Endothelial cell of umbilical vein (primary cell): ENCODE data around the gene CEP85L. TPM values are rescaled to one million over a fixed set of nuclear protein-coding genes. Genes with fewer than 3 reads are reported as not detected.

Experiments
- BruUV-seq: library from RNA; stranded (reverse); fragments of 400-500 nt; replicated peaks from 2 replicates; lab custom pipeline; 2021; lab: Mats Ljungman, UMichigan
- CTCF ChIA-PET: fragments of 300-600, 350-600 bp; sonication (Branson Sonifier 250); formaldehyde crosslinking; loops from one replicate; lab custom pipeline; 2021; ENCODE audit warnings: antibody characterized with exemption, inconsistent platforms; lab: Charles Lee
- POLR2A ChIA-PET: fragments of 300-600, 350-600 bp; sonication (Branson Sonifier 250); formaldehyde crosslinking; loops from one replicate; lab custom pipeline; 2021; ENCODE audit warnings: antibody characterized with exemption, inconsistent platforms; lab: Charles Lee
- DNase-seq: peaks from one replicate; pipeline ENCODE4 v3.0.0-alpha.2; 2011; ENCODE audit warnings: low read depth, low spot score
- FAIRE-seq: peaks from 2 replicates; lab custom pipeline; 2011; peaks lifted over from hg19 to GRCh38; lab: Jason Lieb, UNC
- H2AFZ ChIP-seq: 2 replicates; pipeline ENCODE4 v1.6.0; 2012; ENCODE audit warnings: low read depth, low read length, control low read depth, inconsistent platforms
- H3K27ac ChIP-seq: 2 replicates; pipeline ENCODE4 v1.5.1; 2011; ENCODE audit warnings: low read depth, mild to moderate bottlenecking, control low read depth, low read length, moderate library complexity; ENCODE audit not compliant: insufficient read depth
- H3K27me3 ChIP-seq, 2 experiments: 2 replicates each; pipeline versions ENCODE4 v1.6.0 to v1.6.1; 2011; ENCODE audit warnings: low read length in 2 of 2, mixed read lengths in 1 of 2; ENCODE audit not compliant: control insufficient read depth in 2 of 2, insufficient read depth in 2 of 2
- H3K36me3 ChIP-seq, 2 experiments: 2 replicates in 1 of 2; 3 replicates in 1 of 2; pipeline ENCODE4 v1.5.1; 2011; ENCODE audit warnings: low read length in 2 of 2, mild to moderate bottlenecking in 1 of 2, moderate library complexity in 1 of 2; ENCODE audit not compliant: control insufficient read depth in 2 of 2, insufficient read depth in 2 of 2; ENCODE audit errors: extremely low read depth in 1 of 2
- H3K4me1 ChIP-seq: 3 replicates; pipeline ENCODE4 v1.5.1; 2011; ENCODE audit warnings: mild to moderate bottlenecking, low read length; ENCODE audit not compliant: control insufficient read depth, insufficient read depth; ENCODE audit errors: extremely low read depth
- H3K4me2 ChIP-seq: 2 replicates; pipeline ENCODE4 v1.6.1; 2011; ENCODE audit warnings: low read length, control low read depth, mixed read lengths; ENCODE audit not compliant: insufficient read depth
- H3K4me3 ChIP-seq, 3 experiments: fragments of 200-600 bp in 1 of 3; sonication (generic), shearing (Covaris generic) in 1 of 3; replicated peaks in 1 of 3; 2 replicates each; pipeline ENCODE4 v1.5.1; 2011 to 2016; ENCODE audit warnings: control low read depth in 3 of 3, low read length in 3 of 3, mild to moderate bottlenecking in 2 of 3, inconsistent platforms in 1 of 3, low read depth in 1 of 3, moderate library complexity in 1 of 3; ENCODE audit not compliant: insufficient read depth in 1 of 3
- H3K79me2 ChIP-seq: 2 replicates; pipeline ENCODE4 v1.6.0; 2012; ENCODE audit warnings: low read length, inconsistent platforms; ENCODE audit not compliant: control insufficient read depth, insufficient read depth
- H3K9ac ChIP-seq: replicated peaks from 2 replicates; pipeline ENCODE3; 2011; ENCODE audit warnings: low read length, control low read depth; ENCODE audit not compliant: insufficient read depth; ENCODE audit errors: extremely low read depth
- H3K9me1 ChIP-seq: replicated peaks from 3 replicates; pipeline ENCODE4 v1.6.0; 2011; ENCODE audit warnings: mild to moderate bottlenecking, low read length; ENCODE audit not compliant: control insufficient read depth, insufficient read depth; ENCODE audit errors: extremely low read depth
- H3K9me3 ChIP-seq: replicated peaks from 2 replicates; pipeline ENCODE4 v1.5.1; 2012; ENCODE audit warnings: low read length, inconsistent platforms; ENCODE audit not compliant: control insufficient read depth, insufficient read depth
- H4K20me1 ChIP-seq: replicated peaks from 2 replicates; pipeline ENCODE3; 2011; ENCODE audit warnings: mild to moderate bottlenecking, low read length; ENCODE audit not compliant: control insufficient read depth, insufficient read depth; ENCODE audit errors: extremely low read depth
- EZH2 ChIP-seq: IDR thresholded peaks from 2 replicates; pipeline ENCODE4 v1.6.1; 2012; ENCODE audit warnings: borderline replicate concordance, low read depth, mild to moderate bottlenecking, moderate library complexity, low read length, inconsistent platforms; ENCODE audit not compliant: severe bottlenecking
- FOS ChIP-seq: IDR thresholded peaks from 2 replicates; pipeline ENCODE4 v1.6.1; 2011; ENCODE audit warnings: mild to moderate bottlenecking, low read length, moderate library complexity, borderline replicate concordance; ENCODE audit not compliant: insufficient read depth
- GATA2 ChIP-seq: IDR thresholded peaks from 2 replicates; pipeline ENCODE4 v1.7.0; 2011; ENCODE audit warnings: low read depth, mild to moderate bottlenecking, moderate library complexity, mixed read lengths, low read length; ENCODE audit not compliant: insufficient read length, insufficient read depth
- JUN ChIP-seq: IDR thresholded peaks from 2 replicates; pipeline ENCODE4 v1.6.1; 2011; ENCODE audit warnings: borderline replicate concordance, low read depth; ENCODE audit not compliant: insufficient read length, insufficient read depth
- MAX ChIP-seq: IDR thresholded peaks from 2 replicates; pipeline ENCODE4 v1.6.1; 2011; ENCODE audit not compliant: insufficient read depth, insufficient read length
- MYC ChIP-seq: IDR thresholded peaks from one replicate; pipeline ENCODE4 v1.6.1; 2011; ENCODE audit warnings: mild to moderate bottlenecking, low read depth, low read length
- POLR2A ChIP-seq: IDR thresholded peaks from 2 replicates; pipeline ENCODE4 v1.6.1; 2012; ENCODE audit warnings: low read depth, mild to moderate bottlenecking, control low read depth, low read length
- POLR2AphosphoS5 ChIP-seq: IDR thresholded peaks from 2 replicates; pipeline ENCODE4 v1.6.1; 2012; ENCODE audit warnings: low read depth, mild to moderate bottlenecking, control low read depth, low read length, moderate library complexity; ENCODE audit not compliant: insufficient read depth
- dilution Hi-C: fragments of 300-500 bp; cut with MboI; formaldehyde crosslinking; loops from one replicate; pipeline ENCODE4 v1.15.0; 2019; ENCODE audit warnings: low sequenced_read_pairs; ENCODE audit not compliant: extremely low pct_ligation_motif_present
- intact Hi-C: fragments of 100-400 bp; cut with micrococcal nuclease; formaldehyde crosslinking; loops from one replicate; pipeline ENCODE4 v1.10.0; 2022
- polyA plus RNA-seq, 4 experiments: library from polyadenylated mRNA; depleted of rRNA in 3 of 4; stranded (reverse) in 3 of 4; unstranded in 1 of 4; fragments of >200 nt; gene quantifications; 2 replicates each; pipeline versions ENCODE4 v1.2.1 to v1.2.3, GENCODE V29; 2011 to 2012; ENCODE audit warnings: missing spikeins in 1 of 4
- total RNA-seq: library from RNA; stranded (reverse); gene quantifications from 2 replicates; pipeline ENCODE4 v1.2.3, GENCODE V29; 2021
- TF ChIP-seq, protein P1 (sequence below), 2 donors: IDR thresholded peaks; 1 replicate in 1 of 2; 2 replicates in 1 of 2; pipeline ENCODE4 v1.5.1; 2011; ENCODE audit warnings: low read length in 2 of 2, mild to moderate bottlenecking in 2 of 2, moderate library complexity in 2 of 2, control low read depth in 1 of 2, inconsistent platforms in 1 of 2, low read depth in 1 of 2; ENCODE audit not compliant: insufficient read depth in 1 of 2; ENCODE audit errors: extremely low read depth in 1 of 2

The CEP85L gene
- total and polyA plus RNA-seq, 2 donors (not counting 3 experiments of a cell fraction or from before 2014, with no cell fraction given): 1.8 to 9.2 TPM

DNA sequence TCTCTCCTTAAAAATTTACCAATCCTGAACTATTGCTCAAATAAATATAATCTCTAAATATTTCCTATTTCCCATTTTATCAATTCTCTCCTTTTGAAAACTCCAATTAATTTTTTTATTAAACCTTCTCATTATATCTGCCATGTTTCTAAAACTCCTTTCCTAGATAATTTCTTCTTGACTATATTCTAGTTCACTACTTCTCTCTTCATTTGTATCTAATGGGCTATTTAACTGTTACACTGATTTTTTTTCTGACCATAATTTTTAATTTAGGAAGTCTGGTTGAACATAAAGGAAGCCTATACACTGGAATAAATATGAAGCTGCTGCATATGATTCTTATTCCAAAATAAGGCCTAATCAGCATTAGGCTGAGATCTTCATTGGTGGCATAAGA, 199.6 kb downstream of the CEP85L start:
- Histone ChIP-seq H3K9ac (no peak overlapping the region), H3K4me2 (no peak overlapping the region), H3K4me1 (no peaks in the 10 kb centered on the region), H2AFZ (no peak overlapping the region), H3K9me3 (no peaks in the 10 kb centered on the region), H3K4me3 (no peak overlapping the region), H4K20me1 (no peaks in the 10 kb centered on the region), H3K79me2 (no peaks in the 10 kb centered on the region), H3K27ac (no peak overlapping the region), H3K36me3 (no peaks in the 10 kb centered on the region), H3K9me1 (no peaks in the 10 kb centered on the region), H3K27me3 (no peaks in the 10 kb centered on the region)
- ChIA-PET POLR2A (no interaction called here), CTCF (no interaction called here)
- dilution Hi-C loops (no loop called here), intact Hi-C loops (no loop called here)
- DNase-seq (no peak), FAIRE-seq (no peak)
- BruUV-seq: no TSS peak
- TF ChIP-seq JUN (no peak), GATA2 (no peak), MAX (no peak), POLR2A (no peak), EZH2 (no peak), MYC (no peak), POLR2AphosphoS5 (no peak), FOS (no peak)
- TF ChIP-seq, protein P1, sequence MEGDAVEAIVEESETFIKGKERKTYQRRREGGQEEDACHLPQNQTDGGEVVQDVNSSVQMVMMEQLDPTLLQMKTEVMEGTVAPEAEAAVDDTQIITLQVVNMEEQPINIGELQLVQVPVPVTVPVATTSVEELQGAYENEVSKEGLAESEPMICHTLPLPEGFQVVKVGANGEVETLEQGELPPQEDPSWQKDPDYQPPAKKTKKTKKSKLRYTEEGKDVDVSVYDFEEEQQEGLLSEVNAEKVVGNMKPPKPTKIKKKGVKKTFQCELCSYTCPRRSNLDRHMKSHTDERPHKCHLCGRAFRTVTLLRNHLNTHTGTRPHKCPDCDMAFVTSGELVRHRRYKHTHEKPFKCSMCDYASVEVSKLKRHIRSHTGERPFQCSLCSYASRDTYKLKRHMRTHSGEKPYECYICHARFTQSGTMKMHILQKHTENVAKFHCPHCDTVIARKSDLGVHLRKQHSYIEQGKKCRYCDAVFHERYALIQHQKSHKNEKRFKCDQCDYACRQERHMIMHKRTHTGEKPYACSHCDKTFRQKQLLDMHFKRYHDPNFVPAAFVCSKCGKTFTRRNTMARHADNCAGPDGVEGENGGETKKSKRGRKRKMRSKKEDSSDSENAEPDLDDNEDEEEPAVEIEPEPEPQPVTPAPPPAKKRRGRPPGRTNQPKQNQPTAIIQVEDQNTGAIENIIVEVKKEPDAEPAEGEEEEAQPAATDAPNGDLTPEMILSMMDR (IDR thresholded peaks at IDR 0.05; ENCODE audit: extremely low read depth in 1 of 2, insufficient read depth in 1 of 2, low read depth in 1 of 2, low read length in 2 of 2): no peak
